BLaER1 treated with 17β-estradiol and CSF1 and Interleukin-3, amounts not matched to agents 10 nM and 100 nM (cell line): ENCODE measurements around the gene AATF.
A peak's percentile ranks its signal among the peaks of the same experiment; 100 is the strongest.

ENCODE experiments used
- H3K27ac ChIP-seq, 11 experiments: shearing (Covaris generic); formaldehyde crosslinking; 2 replicates each; pipeline ENCODE4 v1.8.1; 2022
- H3K27me3 ChIP-seq, 11 experiments: shearing (Covaris generic); formaldehyde crosslinking; 2 replicates each; pipeline ENCODE4 v1.8.1; 2022
- H3K36me3 ChIP-seq, 11 experiments: shearing (Covaris generic); formaldehyde crosslinking; 2 replicates each; pipeline ENCODE4 v1.8.1; 2022
- H3K4me1 ChIP-seq, 10 experiments: shearing (Covaris generic); formaldehyde crosslinking; 2 replicates each; pipeline ENCODE4 v1.8.1; 2022
- H3K4me2 ChIP-seq, 11 experiments: shearing (Covaris generic); formaldehyde crosslinking; 2 replicates each; pipeline ENCODE4 v1.8.1; 2022
- H3K4me3 ChIP-seq, 10 experiments: shearing (Covaris generic); formaldehyde crosslinking; 2 replicates each; pipeline ENCODE4 v1.8.1; 2022
- H3K9ac ChIP-seq, 11 experiments: shearing (Covaris generic); formaldehyde crosslinking; 2 replicates each; pipeline ENCODE4 v1.8.1; 2022
- H3K9me3 ChIP-seq, 11 experiments: shearing (Covaris generic); formaldehyde crosslinking; replicated peaks in 1 of 11; 2 replicates each; pipeline ENCODE4 v1.8.1; 2022
- H4K20me1 ChIP-seq, 11 experiments: shearing (Covaris generic); formaldehyde crosslinking; 2 replicates each; pipeline ENCODE4 v1.8.1; 2022
- Cebpa-rat ChIP-seq, 11 experiments: shearing (Covaris generic); IDR thresholded peaks; 2 replicates each; pipeline ENCODE4 v1.8.1; 2022

The AATF gene

DNA sequence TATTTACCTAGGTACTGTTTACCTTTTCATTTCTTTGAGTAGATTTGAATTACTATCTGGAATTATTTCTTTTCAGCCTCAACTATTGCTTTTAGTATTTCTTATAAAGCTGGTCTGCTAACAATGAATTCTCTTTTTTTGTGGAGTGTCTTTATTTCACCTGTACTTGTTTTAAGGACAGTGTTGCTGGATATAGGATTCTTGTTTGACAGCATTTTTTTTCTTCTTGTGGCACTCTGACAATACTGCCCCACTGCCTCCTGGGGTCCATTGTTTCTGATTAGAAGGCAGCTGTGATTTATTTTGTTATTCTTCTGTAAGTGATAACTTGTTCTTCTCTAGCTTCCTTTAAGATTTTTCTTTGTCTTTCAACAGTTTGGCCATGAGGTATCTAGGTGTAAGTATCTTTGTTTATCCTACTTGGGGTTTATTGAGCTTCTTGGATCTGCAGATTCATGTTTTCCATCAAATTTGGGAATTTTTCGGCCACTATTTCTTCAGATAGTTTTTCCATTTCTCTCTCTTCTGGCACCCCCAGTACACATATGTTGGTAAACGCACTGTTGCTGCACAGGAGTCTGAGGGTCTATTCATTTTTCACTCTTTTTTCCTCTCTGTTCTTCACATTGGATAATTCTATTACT, 130.4 kb downstream of the AATF start:
- no peak for TF ChIP-seq Cebpa-rat (IDR thresholded peaks at IDR 0.05)
- H3K27me3 ChIP-seq, result no peaks in the 10 kb centered on the region
- no peak overlapping the region for H3K4me2 ChIP-seq
- H3K36me3 ChIP-seq, result peaks cover 0 to 9% (median 1%) of the 10 kb centered on the region in 11 experiments; a peak in 10 of 22 replicates
- H4K20me1 ChIP-seq, result no peaks in the 10 kb centered on the region
- no peak overlapping the region for H3K4me3 ChIP-seq
- H3K9ac ChIP-seq, result no peak overlapping the region
- H3K9me3 ChIP-seq, result peaks cover 0 to 16% (median 7%) of the 10 kb centered on the region in 11 experiments; a peak in 7 of 22 replicates
- H3K4me1 ChIP-seq, result peaks cover 0 to 23% (median 18%) of the 10 kb centered on the region in 10 experiments; a peak in 16 of 20 replicates
- no peak overlapping the region; a peak in 1 of 22 replicates for H3K27ac ChIP-seq

DNA sequence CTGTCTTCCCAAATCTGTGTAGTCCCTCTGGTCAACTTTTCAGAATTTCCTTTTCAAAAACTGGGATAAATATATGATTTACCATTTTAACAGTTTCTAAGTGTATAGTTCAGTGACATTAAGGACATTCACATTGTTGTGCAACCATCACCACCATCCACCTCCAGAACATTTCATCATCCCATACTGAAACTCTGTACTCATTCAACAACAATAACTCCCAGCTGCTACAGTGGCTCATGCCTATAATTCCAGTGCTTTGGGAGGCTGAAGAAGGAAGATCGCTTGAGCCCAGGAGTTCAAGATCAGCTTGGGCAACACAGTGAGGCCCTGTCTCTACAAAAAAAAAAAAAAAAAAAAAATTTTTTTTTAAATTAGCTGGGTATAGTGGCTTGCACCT, 131.0 kb downstream of the AATF start:
- H3K27me3 ChIP-seq, result no peaks in the 10 kb centered on the region
- H4K20me1 ChIP-seq, result no peaks in the 10 kb centered on the region
- peaks cover 0 to 16% (median 7%) of the 10 kb centered on the region in 11 experiments; a peak in 7 of 22 replicates for H3K9me3 ChIP-seq
- no peak overlapping the region for H3K4me3 ChIP-seq
- H3K4me2 ChIP-seq, result no peak overlapping the region
- peaks cover 0 to 15% (median 7%) of the 10 kb centered on the region in 11 experiments; a peak in 19 of 22 replicates for H3K36me3 ChIP-seq
- peaks cover 0 to 23% (median 18%) of the 10 kb centered on the region in 10 experiments; a peak in 16 of 20 replicates for H3K4me1 ChIP-seq
- TF ChIP-seq Cebpa-rat (IDR thresholded peaks at IDR 0.05), result peak in 1 of 11 experiments; percentile 51; a peak in 2 of 22 replicates
- no peak overlapping the region for H3K9ac ChIP-seq
- H3K27ac ChIP-seq, result no peak overlapping the region

DNA sequence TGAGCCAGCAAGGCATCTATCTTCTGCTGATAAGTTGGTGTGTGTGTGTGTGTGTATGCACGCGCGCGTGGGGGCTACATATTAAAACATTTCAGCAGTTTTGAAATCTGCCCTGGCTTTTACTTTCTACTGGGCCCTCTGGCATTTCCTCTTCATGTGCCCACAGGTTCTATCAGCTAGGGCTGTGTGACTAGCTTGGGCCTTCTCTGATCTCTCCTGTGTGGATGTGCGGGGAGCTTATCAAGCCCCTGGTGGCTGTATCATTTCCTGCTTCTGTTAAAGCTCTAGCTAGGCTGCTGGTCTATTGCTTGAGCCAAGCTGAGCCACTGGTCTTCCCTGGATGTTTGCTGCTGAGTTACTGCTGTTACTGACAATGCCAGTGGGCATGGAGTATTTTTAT, 132.5 kb downstream of the AATF start:
- Histone ChIP-seq H3K9me3 (peaks cover 0 to 16% (median 7%) of the 10 kb centered on the region in 11 experiments; a peak in 7 of 22 replicates), H4K20me1 (no peaks in the 10 kb centered on the region), H3K4me1 (peaks cover 0 to 23% (median 18%) of the 10 kb centered on the region in 10 experiments; a peak in 16 of 20 replicates), H3K27me3 (no peaks in the 10 kb centered on the region), H3K4me2 (peak overlapping the region in 9 of 11 experiments; percentile 12 to 70 (median 60); a peak in 16 of 22 replicates), H3K27ac (peak overlapping the region in 8 of 11 experiments; percentile 8 to 58 (median 38); a peak in 10 of 22 replicates), H3K9ac (0 out of 22 replicates have a peak overlapping the region, but pooled peaks of 1 of the 11 experiments have one; percentile 8), H3K36me3 (peaks cover 14 to 30% (median 22%) of the 10 kb centered on the region in 11 experiments), H3K4me3 (no peak overlapping the region)
- TF ChIP-seq Cebpa-rat (IDR thresholded peaks at IDR 0.05), result no peak

DNA sequence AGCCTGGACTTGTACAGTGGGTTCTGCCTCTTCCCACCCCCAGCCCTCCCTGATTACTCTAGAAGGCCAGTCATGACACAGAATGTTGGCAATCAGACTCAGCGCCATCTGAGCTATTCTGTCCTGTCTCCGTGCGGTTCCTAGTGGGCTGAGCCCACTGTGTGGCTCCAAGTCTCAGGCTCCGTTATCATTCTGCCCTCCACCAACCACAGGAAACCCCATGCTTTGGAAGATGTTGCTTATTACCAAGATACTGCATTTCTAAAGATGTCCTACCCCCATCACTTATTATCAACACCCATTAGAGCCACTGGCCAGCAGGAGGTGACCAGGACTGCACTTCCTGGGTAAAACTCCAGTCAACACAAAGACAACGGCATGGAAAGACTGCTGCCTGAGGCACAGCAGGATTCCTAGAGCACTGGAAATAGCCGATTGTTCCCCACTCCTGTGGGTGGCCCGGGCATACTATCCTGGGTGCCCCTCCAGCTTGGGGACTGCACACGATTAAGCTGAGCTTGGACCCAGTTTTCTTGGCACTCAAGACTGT, 133.6 kb downstream of the AATF start:
- H4K20me1 ChIP-seq, result no peaks in the 10 kb centered on the region
- peaks cover 25 to 41% (median 33%) of the 10 kb centered on the region in 11 experiments for H3K36me3 ChIP-seq
- peaks cover 0 to 23% (median 18%) of the 10 kb centered on the region in 10 experiments; a peak in 16 of 20 replicates for H3K4me1 ChIP-seq
- H3K9ac ChIP-seq, result no peak overlapping the region
- no peak for TF ChIP-seq Cebpa-rat (IDR thresholded peaks at IDR 0.05)
- H3K9me3 ChIP-seq, result peaks cover 0 to 16% (median 7%) of the 10 kb centered on the region in 11 experiments; a peak in 7 of 22 replicates
- peak overlapping the region in 9 of 11 experiments; percentile 12 to 70 (median 60); a peak in 10 of 22 replicates for H3K4me2 ChIP-seq
- peak overlapping the region in 5 of 11 experiments; percentile 10 to 53 (median 39); a peak in 5 of 22 replicates for H3K27ac ChIP-seq
- H3K27me3 ChIP-seq, result no peaks in the 10 kb centered on the region
- H3K4me3 ChIP-seq, result no peak overlapping the region

DNA sequence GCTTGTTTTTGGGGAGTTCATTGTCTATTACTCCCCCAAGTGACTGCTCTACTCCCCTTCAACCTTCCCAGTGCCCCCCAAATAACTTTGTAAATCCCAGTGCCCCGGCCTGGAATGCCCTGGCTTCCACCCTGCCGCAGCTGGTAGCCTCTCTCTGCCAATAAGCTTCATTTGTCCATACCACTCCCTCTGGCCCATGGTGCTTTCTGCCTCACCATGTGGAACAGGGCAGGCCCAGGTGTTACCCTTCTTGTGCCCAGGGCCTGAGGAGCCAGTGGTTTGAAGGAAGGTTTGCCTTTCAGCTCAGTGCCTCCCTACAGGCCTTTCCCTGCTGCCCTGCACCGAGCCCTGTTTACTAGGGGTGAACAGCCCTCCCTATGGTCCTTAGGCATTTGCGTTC, 134.2 kb downstream of the AATF start:
- Histone ChIP-seq H4K20me1 (no peaks in the 10 kb centered on the region), H3K27me3 (no peaks in the 10 kb centered on the region), H3K36me3 (peaks cover 31 to 47% (median 39%) of the 10 kb centered on the region in 11 experiments), H3K4me3 (no peak overlapping the region), H3K9ac (no peak overlapping the region), H3K27ac (peak overlapping the region in 4 of 11 experiments; percentile 22 to 49 (median 34); a peak in 2 of 22 replicates), H3K4me1 (peaks cover 0 to 24% (median 21%) of the 10 kb centered on the region in 10 experiments; a peak in 16 of 20 replicates), H3K4me2 (0 out of 22 replicates have a peak overlapping the region, but pooled peaks of 1 of the 11 experiments have one; percentile 70), H3K9me3 (peaks cover 0 to 16% (median 7%) of the 10 kb centered on the region in 11 experiments; a peak in 7 of 22 replicates)
- no peak for TF ChIP-seq Cebpa-rat (IDR thresholded peaks at IDR 0.05)

DNA sequence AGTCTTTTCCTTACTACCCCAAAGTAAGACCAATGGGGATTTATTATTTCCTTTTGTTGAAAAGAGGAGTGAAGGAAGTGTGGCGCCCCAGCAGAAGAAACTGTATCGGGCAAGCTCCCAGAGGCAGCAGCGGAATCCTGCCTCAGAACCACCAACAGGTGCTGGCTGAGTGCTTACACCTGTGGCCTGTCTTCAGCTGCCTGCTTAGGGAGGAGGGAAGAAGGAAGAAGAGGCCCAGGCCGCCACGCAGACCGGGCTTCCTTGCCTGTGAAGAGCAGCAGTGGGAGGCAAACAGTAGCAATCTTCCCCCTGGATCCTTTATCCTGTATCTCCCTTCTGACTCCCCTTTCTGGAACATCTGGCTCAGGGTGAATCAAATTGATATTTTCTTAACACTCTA, 134.7 kb downstream of the AATF start:
- Histone ChIP-seq H3K4me2 (no peak overlapping the region), H3K9ac (no peak overlapping the region), H4K20me1 (no peaks in the 10 kb centered on the region), H3K36me3 (peaks cover 31 to 52% (median 44%) of the 10 kb centered on the region in 11 experiments), H3K4me3 (no peak overlapping the region), H3K4me1 (peaks cover 3 to 28% (median 26%) of the 10 kb centered on the region in 10 experiments), H3K27ac (peak overlapping the region in 4 of 11 experiments; percentile 2 to 49 (median 34); a peak in 3 of 22 replicates), H3K27me3 (no peaks in the 10 kb centered on the region), H3K9me3 (peaks cover 0 to 16% (median 7%) of the 10 kb centered on the region in 11 experiments; a peak in 7 of 22 replicates)
- no peak for TF ChIP-seq Cebpa-rat (IDR thresholded peaks at IDR 0.05)

DNA sequence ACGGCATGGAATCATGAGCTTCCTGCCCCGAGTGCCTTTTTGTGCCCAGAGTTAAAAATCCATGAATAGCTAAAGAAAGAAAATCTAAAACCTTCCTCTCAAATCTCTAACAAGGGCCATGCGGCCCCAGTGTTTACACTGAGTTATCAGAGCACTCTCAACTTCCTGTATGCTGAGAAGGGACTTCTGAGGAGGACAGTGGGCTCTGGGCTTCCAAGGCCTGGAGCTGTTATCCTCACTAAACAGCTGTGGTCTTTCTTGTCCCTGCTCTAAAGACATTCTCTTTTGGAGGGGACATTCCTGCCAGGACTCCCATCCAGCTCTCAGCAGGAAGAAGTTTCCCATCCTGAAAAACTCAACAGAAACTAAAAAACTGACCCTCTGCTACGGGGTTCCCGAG, 135.6 kb downstream of the AATF start:
- Histone ChIP-seq H3K27me3 (no peaks in the 10 kb centered on the region), H3K27ac (peak overlapping the region in 2 of 11 experiments; percentile 17 to 44; a peak in 2 of 22 replicates), H3K9ac (no peak overlapping the region), H3K36me3 (peaks cover 31 to 61% (median 53%) of the 10 kb centered on the region in 11 experiments), H3K4me2 (no peak overlapping the region), H3K4me1 (peaks cover 12 to 38% (median 35%) of the 10 kb centered on the region in 10 experiments), H3K4me3 (no peak overlapping the region), H3K9me3 (peaks cover 0 to 8% (median 4%) of the 10 kb centered on the region in 11 experiments; a peak in 7 of 22 replicates), H4K20me1 (no peaks in the 10 kb centered on the region)
- TF ChIP-seq Cebpa-rat (IDR thresholded peaks at IDR 0.05), result no peak

DNA sequence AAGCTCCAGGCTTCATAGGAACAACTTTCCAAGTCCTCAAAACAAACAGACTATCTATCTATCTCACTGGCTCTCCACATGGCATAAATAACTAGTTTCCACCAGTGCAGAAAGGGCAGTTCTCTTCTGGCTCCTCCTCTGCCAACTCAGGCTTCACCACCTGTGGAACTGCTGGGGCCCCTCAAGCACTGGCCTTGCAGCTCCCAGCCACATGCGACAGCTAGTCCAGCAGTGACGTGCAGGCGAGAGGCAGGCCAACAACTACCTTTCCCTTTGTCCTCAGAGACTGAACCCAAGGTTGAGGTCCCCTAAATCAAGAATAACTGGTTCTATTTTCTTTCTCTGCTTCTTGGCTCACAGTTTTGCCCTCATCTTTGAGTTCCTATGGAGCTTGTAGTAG, 137.6 kb downstream of the AATF start:
- Histone ChIP-seq H4K20me1 (no peaks in the 10 kb centered on the region), H3K4me1 (peaks cover 32 to 54% (median 50%) of the 10 kb centered on the region in 10 experiments), H3K36me3 (peaks cover 31 to 65% (median 55%) of the 10 kb centered on the region in 11 experiments), H3K27me3 (no peaks in the 10 kb centered on the region), H3K9me3 (no peaks in the 10 kb centered on the region), H3K9ac (no peak overlapping the region), H3K27ac (peak overlapping the region in 3 of 11 experiments; percentile 15 to 33 (median 28); a peak in 3 of 22 replicates), H3K4me2 (no peak overlapping the region), H3K4me3 (no peak overlapping the region)
- TF ChIP-seq Cebpa-rat (IDR thresholded peaks at IDR 0.05), result no peak

DNA sequence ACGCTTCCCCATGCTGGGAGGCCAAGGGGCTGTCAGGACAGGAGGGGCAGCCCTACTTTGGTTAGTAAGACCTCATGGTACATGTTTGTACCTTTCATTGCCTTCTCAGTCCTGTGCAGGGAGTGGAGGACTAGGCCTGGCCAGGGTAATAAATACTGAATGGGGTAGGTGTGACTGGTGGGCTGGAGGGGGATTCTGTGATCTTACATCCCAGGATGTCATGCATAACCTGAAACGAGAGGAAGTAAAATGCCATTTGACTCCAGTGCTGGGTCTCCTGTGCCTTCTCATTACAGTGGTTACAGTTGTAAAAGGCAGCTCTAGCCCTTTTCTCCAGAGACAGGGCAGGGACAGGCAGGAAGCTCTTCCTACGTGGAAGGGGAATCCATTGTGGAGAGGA, 138.2 kb downstream of the AATF start:
- Histone ChIP-seq H3K27me3 (no peaks in the 10 kb centered on the region), H3K36me3 (peaks cover 31 to 71% (median 61%) of the 10 kb centered on the region in 11 experiments), H3K4me2 (no peak overlapping the region), H3K9ac (no peak overlapping the region), H3K4me3 (no peak overlapping the region), H3K27ac (peak overlapping the region in 3 of 11 experiments; percentile 15 to 33 (median 28); a peak in 3 of 22 replicates), H4K20me1 (no peaks in the 10 kb centered on the region), H3K9me3 (no peaks in the 10 kb centered on the region), H3K4me1 (peaks cover 33 to 54% (median 50%) of the 10 kb centered on the region in 10 experiments)
- TF ChIP-seq Cebpa-rat (IDR thresholded peaks at IDR 0.05), result no peak
